Lower lobe of right lung (tissue), 2 donors: ENCODE data around the gene PIEZO2. TPM values are rescaled to one million over a fixed set of nuclear protein-coding genes. Genes with fewer than 3 reads are reported as not detected.

Experiments used
- ATAC-seq, 2 donors: fragments of 200-7000 bp; cut with Tn5 transposase; one replicate each; pipeline ENCODE4 v1.9.1; 2020 to 2022; ENCODE audit warnings: mild to moderate bottlenecking in 2 of 2, moderate library complexity in 2 of 2
- DNase-seq: peaks from one replicate; pipeline ENCODE4 v3.0.0-alpha.2; 2020
- H3K27ac ChIP-seq: fragments of 200-600 bp; one replicate; pipeline ENCODE4 v1.8.0; 2022
- H3K27me3 ChIP-seq: fragments of 200-600 bp; one replicate; pipeline ENCODE4 v1.8.0; 2022; ENCODE audit warnings: low read depth
- H3K36me3 ChIP-seq: fragments of 200-600 bp; one replicate; pipeline ENCODE4 v1.8.0; 2022; ENCODE audit warnings: mild to moderate bottlenecking
- H3K4me1 ChIP-seq: fragments of 200-600 bp; one replicate; pipeline ENCODE4 v1.8.0; 2022
- H3K4me3 ChIP-seq: fragments of 200-600 bp; one replicate; pipeline ENCODE4 v1.8.0; 2022; ENCODE audit warnings: mild to moderate bottlenecking
- H3K9me3 ChIP-seq: fragments of 200-600 bp; one replicate; pipeline ENCODE4 v1.8.0; 2022
- intact Hi-C: fragments of 100-400 bp; cut with DNase I; formaldehyde crosslinking; loops from one replicate; pipeline ENCODE4 v1.11.0; 2022
- total RNA-seq: library from RNA; stranded (reverse); fragmentation: NEBNext Ultra II Directional; extraction: Animal tissue kit (Norgen Biotek cat#: 25700); gene quantifications from one replicate; pipeline ENCODE4 v1.2.1, GENCODE V29; 2021
- TF ChIP-seq, protein P1 (sequence below): fragments of 200-600 bp; IDR thresholded peaks from one replicate; pipeline ENCODE4 v1.8.0; 2022; ENCODE audit warnings: antibody characterized with exemption, mild to moderate bottlenecking
- donor health status: DM: no; HTN: yes; CAD: no; lungs with severe emphysema.

PIEZO2 gene
- total RNA-seq, 1 donor from 2014 or later, result 11.1 TPM

- intact Hi-C loops, result no loop called here
- H3K27ac ChIP-seq, result no peak overlapping the region
- DNase-seq (no peak), ATAC-seq (no peak)
- H3K27me3 ChIP-seq, result no peaks in the 10 kb centered on the region
- TF ChIP-seq, protein P1, sequence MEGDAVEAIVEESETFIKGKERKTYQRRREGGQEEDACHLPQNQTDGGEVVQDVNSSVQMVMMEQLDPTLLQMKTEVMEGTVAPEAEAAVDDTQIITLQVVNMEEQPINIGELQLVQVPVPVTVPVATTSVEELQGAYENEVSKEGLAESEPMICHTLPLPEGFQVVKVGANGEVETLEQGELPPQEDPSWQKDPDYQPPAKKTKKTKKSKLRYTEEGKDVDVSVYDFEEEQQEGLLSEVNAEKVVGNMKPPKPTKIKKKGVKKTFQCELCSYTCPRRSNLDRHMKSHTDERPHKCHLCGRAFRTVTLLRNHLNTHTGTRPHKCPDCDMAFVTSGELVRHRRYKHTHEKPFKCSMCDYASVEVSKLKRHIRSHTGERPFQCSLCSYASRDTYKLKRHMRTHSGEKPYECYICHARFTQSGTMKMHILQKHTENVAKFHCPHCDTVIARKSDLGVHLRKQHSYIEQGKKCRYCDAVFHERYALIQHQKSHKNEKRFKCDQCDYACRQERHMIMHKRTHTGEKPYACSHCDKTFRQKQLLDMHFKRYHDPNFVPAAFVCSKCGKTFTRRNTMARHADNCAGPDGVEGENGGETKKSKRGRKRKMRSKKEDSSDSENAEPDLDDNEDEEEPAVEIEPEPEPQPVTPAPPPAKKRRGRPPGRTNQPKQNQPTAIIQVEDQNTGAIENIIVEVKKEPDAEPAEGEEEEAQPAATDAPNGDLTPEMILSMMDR, result no peak
- no peak overlapping the region for H3K4me3 ChIP-seq
- H3K4me1 ChIP-seq, result no peaks in the 10 kb centered on the region
- H3K36me3 ChIP-seq, result no peaks in the 10 kb centered on the region
- no peaks in the 10 kb centered on the region for H3K9me3 ChIP-seq
Observed at GRCh38 chr18:10843565-10843964, 305.8 kb downstream of the PIEZO2 start.

DNA sequence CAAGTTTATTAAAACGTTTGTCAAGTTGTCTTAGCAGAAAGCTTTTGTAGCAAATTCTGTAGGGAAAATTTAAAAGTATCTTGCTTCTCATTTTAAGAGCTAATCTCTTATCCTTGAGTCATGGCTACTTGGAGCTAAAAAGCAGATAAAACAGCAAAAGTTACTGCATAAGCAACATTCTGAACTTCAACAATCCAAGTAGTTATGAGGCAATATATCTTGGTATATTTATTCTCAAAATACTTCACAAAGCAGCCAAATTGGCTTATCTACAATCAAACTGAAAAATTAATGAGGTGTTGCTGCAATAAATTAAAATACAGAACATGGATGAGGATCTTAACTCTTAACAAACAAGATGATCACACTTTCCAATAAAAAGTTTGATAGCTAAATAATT is 306.5 kb downstream of the PIEZO2 start:
- Histone ChIP-seq H3K4me3 (no peak overlapping the region), H3K27me3 (no peaks in the 10 kb centered on the region), H3K9me3 (no peaks in the 10 kb centered on the region), H3K4me1 (no peaks in the 10 kb centered on the region), H3K36me3 (no peaks in the 10 kb centered on the region), H3K27ac (no peak overlapping the region)
- TF ChIP-seq, protein P1, result no peak
- no peak for DNase-seq
- no peak for ATAC-seq
- intact Hi-C loops, result no loop called here

DNA sequence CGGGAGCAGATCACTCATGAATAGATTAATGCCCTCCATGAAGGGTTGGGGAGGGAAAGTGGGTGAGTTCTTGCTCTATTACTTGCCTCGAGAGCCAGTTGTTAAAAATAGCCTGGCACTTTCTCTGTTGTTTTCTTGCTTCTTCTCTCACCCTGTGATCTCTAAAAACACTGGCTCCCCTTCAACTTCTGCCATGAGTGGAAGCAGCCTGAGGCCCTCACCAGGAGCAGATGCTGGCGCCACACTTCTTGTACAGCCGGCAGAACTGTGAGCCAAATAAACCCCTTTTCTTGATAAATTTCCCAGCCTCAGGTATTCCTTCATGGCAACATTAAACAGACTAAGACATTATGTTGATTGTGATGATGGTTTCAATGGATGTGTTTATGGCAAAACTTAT is 307.0 kb downstream of the PIEZO2 start:
- DNase-seq (no peak), ATAC-seq (no peak)
- no peaks in the 10 kb centered on the region for H3K9me3 ChIP-seq
- intact Hi-C loops, result no loop called here
- H3K4me1 ChIP-seq, result no peaks in the 10 kb centered on the region
- TF ChIP-seq, protein P1, result no peak
- no peak overlapping the region for H3K4me3 ChIP-seq
- no peaks in the 10 kb centered on the region for H3K36me3 ChIP-seq
- no peaks in the 10 kb centered on the region for H3K27me3 ChIP-seq
- no peak overlapping the region for H3K27ac ChIP-seq

- Histone ChIP-seq H3K4me3 (no peak overlapping the region), H3K27ac (no peak overlapping the region), H3K9me3 (no peaks in the 10 kb centered on the region), H3K4me1 (no peaks in the 10 kb centered on the region), H3K27me3 (no peaks in the 10 kb centered on the region), H3K36me3 (no peaks in the 10 kb centered on the region)
- TF ChIP-seq, protein P1, result no peak
- intact Hi-C loops, result no loop called here
- no peak for DNase-seq
- ATAC-seq, result peak; percentile 58 to 66
Observed at GRCh38 chr18:10841203-10841602, 308.2 kb downstream of the PIEZO2 start.

- no peaks in the 10 kb centered on the region for H3K9me3 ChIP-seq
- intact Hi-C loops, result no loop called here
- TF ChIP-seq, protein P1, result no peak
- no peaks in the 10 kb centered on the region for H3K4me1 ChIP-seq
- H3K27ac ChIP-seq, result no peak overlapping the region
- DNase-seq (no peak), ATAC-seq (peak; percentile 47 to 56)
- no peaks in the 10 kb centered on the region for H3K27me3 ChIP-seq
- no peak overlapping the region for H3K4me3 ChIP-seq
- H3K36me3 ChIP-seq, result no peaks in the 10 kb centered on the region
Observed at GRCh38 chr18:10840743-10841142, 308.6 kb downstream of the PIEZO2 start.

DNA sequence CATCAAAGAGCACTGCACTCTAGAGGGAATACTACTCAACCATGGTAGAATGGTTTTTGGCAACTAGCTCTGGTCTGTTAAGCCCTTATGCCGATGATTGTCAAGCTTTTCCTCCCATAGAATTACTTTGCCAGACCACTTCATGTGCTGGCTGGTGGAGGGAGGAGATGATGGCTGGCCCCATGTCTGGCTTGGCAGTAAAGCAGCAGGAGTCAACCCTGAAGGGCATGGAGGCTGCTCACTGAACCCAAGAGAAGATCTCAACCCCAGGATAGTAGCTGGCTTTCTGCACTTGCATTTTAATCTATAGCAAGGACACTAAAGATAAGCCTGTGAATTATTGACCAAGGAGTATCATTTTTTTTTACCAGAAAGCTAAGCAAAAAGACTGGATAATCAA is 309.9 kb downstream of the PIEZO2 start:
- Histone ChIP-seq H3K27me3 (no peaks in the 10 kb centered on the region), H3K4me3 (no peak overlapping the region), H3K4me1 (no peaks in the 10 kb centered on the region), H3K9me3 (no peaks in the 10 kb centered on the region), H3K27ac (no peak overlapping the region), H3K36me3 (no peaks in the 10 kb centered on the region)
- ATAC-seq (no peak), DNase-seq (no peak)
- intact Hi-C loops, result no loop called here
- TF ChIP-seq, protein P1, result no peak
